Kidney epithelial cell (primary cell): ENCODE measurements around the gene SYNGR4. TPM values are rescaled to one million over a fixed set of nuclear protein-coding genes. Genes with fewer than 3 reads are reported as not detected.

ENCODE experiments used
- DNase-seq: peaks from one replicate; pipeline ENCODE4 v3.0.0-alpha.2; 2010; ENCODE audit warnings: low read depth
- H3K27me3 ChIP-seq: 2 replicates; pipeline ENCODE4 v1.6.0; 2011; ENCODE audit warnings: low read length; ENCODE audit not compliant: control insufficient read depth, insufficient read depth
- H3K36me3 ChIP-seq: 2 replicates; pipeline ENCODE4 v1.5.1; 2011; ENCODE audit warnings: low read length; ENCODE audit not compliant: control insufficient read depth, insufficient read depth
- H3K4me3 ChIP-seq: 2 replicates; pipeline ENCODE4 v1.5.1; 2011; ENCODE audit warnings: low read depth, mild to moderate bottlenecking, control low read depth, low read length
- CTCF ChIP-seq: IDR thresholded peaks from 2 replicates; pipeline ENCODE4 v1.5.1; 2011; ENCODE audit warnings: mild to moderate bottlenecking, moderate library complexity, low read length, control low read depth, inconsistent platforms; ENCODE audit not compliant: insufficient read depth, poor library complexity, severe bottlenecking
- total RNA-seq: library from RNA; depleted of rRNA; stranded (reverse); fragments of >200 nt; gene quantifications from 2 replicates; pipeline ENCODE4 v1.2.3, GENCODE V29; 2015

SYNGR4 gene
- total RNA-seq, 1 donor from 2014 or later = 0.25 TPM

- Histone ChIP-seq H3K36me3 (no peaks in the 10 kb centered on the region), H3K27me3 (peaks cover 44% of the 10 kb centered on the region), H3K4me3 (no peak overlapping the region)
- no peak for DNase-seq
- TF ChIP-seq CTCF = no peak
Observed at GRCh38 chr19:48396016-48396823, 32.1 kb downstream of the SYNGR4 start.

- no peak for TF ChIP-seq CTCF
- no peak overlapping the region for H3K4me3 ChIP-seq
- no peak for DNase-seq
- peaks cover 44% of the 10 kb centered on the region for H3K27me3 ChIP-seq
- H3K36me3 ChIP-seq = no peaks in the 10 kb centered on the region
Observed at GRCh38 chr19:48396824-48397176, 32.6 kb downstream of the SYNGR4 start.

GRCh38 chr19:48397263-48398101 is 33.3 kb downstream of the SYNGR4 start:
- H3K36me3 ChIP-seq = no peaks in the 10 kb centered on the region
- no peak for TF ChIP-seq CTCF
- no peak for DNase-seq
- H3K27me3 ChIP-seq = peaks cover 44% of the 10 kb centered on the region
- peak overlapping the region; percentile 29 for H3K4me3 ChIP-seq

GRCh38 chr19:48398102-48398374 is 33.9 kb downstream of the SYNGR4 start:
- Histone ChIP-seq H3K27me3 (peaks cover 44% of the 10 kb centered on the region), H3K36me3 (no peaks in the 10 kb centered on the region), H3K4me3 (peak overlapping the region; percentile 29)
- TF ChIP-seq CTCF = no peak
- no peak for DNase-seq

GRCh38 chr19:48398375-48399235 is 34.4 kb downstream of the SYNGR4 start:
- Histone ChIP-seq H3K36me3 (no peaks in the 10 kb centered on the region), H3K27me3 (peaks cover 40% of the 10 kb centered on the region), H3K4me3 (peak overlapping the region; percentile 29)
- TF ChIP-seq CTCF = no peak
- DNase-seq = no peak
